T-helper 1 cell treated with Interleukin-12 subunit alpha and Interleukin-12 subunit beta and Interleukin-4 antibody, amounts not matched to agents 30 μg/mL and 1 μg/mL, for 36 hours (primary cell): Measurements from ENCODE around the gene ADD1.
"Not testable (repeated sequence)": the region's sequence is repeated elsewhere in the genome, so short reads cannot be mapped to it uniquely, and the experiment has no call there.

ENCODE experiments used
- H3K27ac Mint-ChIP-seq: one replicate; pipeline ENCODE4 v1.8.0; 2021; ENCODE audit warnings: mild to moderate bottlenecking, mixed read lengths
- H3K27me3 Mint-ChIP-seq: one replicate; pipeline ENCODE4 v1.8.0; 2021; ENCODE audit warnings: low read depth, mixed read lengths
- H3K36me3 Mint-ChIP-seq: one replicate; pipeline ENCODE4 v1.8.0; 2021; ENCODE audit warnings: low read depth, mixed read lengths
- H3K4me1 Mint-ChIP-seq: one replicate; pipeline ENCODE4 v1.8.0; 2021; ENCODE audit warnings: low read depth, mixed read lengths
- H3K4me3 Mint-ChIP-seq: one replicate; pipeline ENCODE4 v1.8.0; 2021; ENCODE audit warnings: mild to moderate bottlenecking, moderate library complexity, mixed read lengths
- H3K9me3 Mint-ChIP-seq: one replicate; pipeline ENCODE4 v1.8.0; 2021; ENCODE audit warnings: mixed read lengths

ADD1 gene

GRCh38 chr4:2942532-2943363 lies 99.1 kb downstream of the ADD1 start:
- peak overlapping the region; percentile 13 for H3K27ac Mint-ChIP-seq
- H3K4me3 Mint-ChIP-seq = no peak overlapping the region
- H3K27me3 Mint-ChIP-seq = no peaks in the 10 kb centered on the region
- H3K36me3 Mint-ChIP-seq = peaks cover 55% of the 10 kb centered on the region
- H3K9me3 Mint-ChIP-seq = no peaks in the 10 kb centered on the region
- H3K4me1 Mint-ChIP-seq = peaks cover 7% of the 10 kb centered on the region

- peaks cover 57% of the 10 kb centered on the region for H3K36me3 Mint-ChIP-seq
These were observed 99.9 kb downstream of the ADD1 start for GRCh38 chr4:2943364-2944090.

GRCh38 chr4:2944091-2944482 lies 100.4 kb downstream of the ADD1 start:
- Mint-ChIP-seq H3K27me3 (no peaks in the 10 kb centered on the region), H3K36me3 (peaks cover 55% of the 10 kb centered on the region), H3K9me3 (no peaks in the 10 kb centered on the region), H3K4me1 (peaks cover 4% of the 10 kb centered on the region), H3K27ac (peak overlapping the region; percentile 11), H3K4me3 (no peak overlapping the region)

More at GRCh38 chr4:2943364-2944090, 99.9 kb downstream of the ADD1 start:
- peak overlapping the region; percentile 67 for H3K27ac Mint-ChIP-seq
- peaks cover 7% of the 10 kb centered on the region for H3K4me1 Mint-ChIP-seq
- H3K9me3 Mint-ChIP-seq = no peaks in the 10 kb centered on the region
- no peak overlapping the region for H3K4me3 Mint-ChIP-seq
- H3K27me3 Mint-ChIP-seq = no peaks in the 10 kb centered on the region

GRCh38 chr4:2944586-2945526 lies 101.2 kb downstream of the ADD1 start:
- Mint-ChIP-seq H3K27ac (no peak overlapping the region), H3K27me3 (no peaks in the 10 kb centered on the region), H3K4me3 (no peak overlapping the region), H3K9me3 (no peaks in the 10 kb centered on the region), H3K36me3 (peaks cover 54% of the 10 kb centered on the region), H3K4me1 (peaks cover 4% of the 10 kb centered on the region)

GRCh38 chr4:2945619-2946604 lies 102.3 kb downstream of the ADD1 start:
- not testable (repeated sequence) for H3K27ac Mint-ChIP-seq, H3K4me3 Mint-ChIP-seq, H3K4me1 Mint-ChIP-seq, H3K9me3 Mint-ChIP-seq, H3K27me3 Mint-ChIP-seq
- peaks cover 54% of the 10 kb centered on the region for H3K36me3 Mint-ChIP-seq

GRCh38 chr4:2946812-2947600 lies 103.4 kb downstream of the ADD1 start:
- Mint-ChIP-seq H3K36me3 (peaks cover 59% of the 10 kb centered on the region), H3K4me3 (no peak overlapping the region), H3K27me3 (no peaks in the 10 kb centered on the region), H3K27ac (no peak overlapping the region), H3K4me1 (peaks cover 4% of the 10 kb centered on the region), H3K9me3 (no peaks in the 10 kb centered on the region)

- H3K27ac Mint-ChIP-seq = no peak overlapping the region
- H3K9me3 Mint-ChIP-seq = no peaks in the 10 kb centered on the region
- peaks cover 54% of the 10 kb centered on the region for H3K36me3 Mint-ChIP-seq
- no peak overlapping the region for H3K4me3 Mint-ChIP-seq
- H3K4me1 Mint-ChIP-seq = peaks cover under 1% of the 10 kb centered on the region
- H3K27me3 Mint-ChIP-seq = no peaks in the 10 kb centered on the region
These were observed 104.3 kb downstream of the ADD1 start for GRCh38 chr4:2947926-2948325.

- H3K9me3 Mint-ChIP-seq = no peaks in the 10 kb centered on the region
- no peak overlapping the region for H3K4me3 Mint-ChIP-seq
- no peak overlapping the region for H3K27ac Mint-ChIP-seq
- no peaks in the 10 kb centered on the region for H3K27me3 Mint-ChIP-seq
- peaks cover 56% of the 10 kb centered on the region for H3K36me3 Mint-ChIP-seq
- peaks cover 13% of the 10 kb centered on the region for H3K4me1 Mint-ChIP-seq
These were observed 105.5 kb downstream of the ADD1 start for GRCh38 chr4:2948895-2949781.

GRCh38 chr4:2949782-2950125 lies 106.1 kb downstream of the ADD1 start:
- no peaks in the 10 kb centered on the region for H3K9me3 Mint-ChIP-seq
- H3K27ac Mint-ChIP-seq = no peak overlapping the region
- no peaks in the 10 kb centered on the region for H3K27me3 Mint-ChIP-seq
- H3K4me3 Mint-ChIP-seq = no peak overlapping the region
- H3K4me1 Mint-ChIP-seq = peaks cover 19% of the 10 kb centered on the region
- H3K36me3 Mint-ChIP-seq = peaks cover 59% of the 10 kb centered on the region

- H3K4me1 Mint-ChIP-seq = peaks cover 19% of the 10 kb centered on the region
- no peaks in the 10 kb centered on the region for H3K27me3 Mint-ChIP-seq
- H3K36me3 Mint-ChIP-seq = peaks cover 59% of the 10 kb centered on the region
- no peak overlapping the region for H3K27ac Mint-ChIP-seq
- no peaks in the 10 kb centered on the region for H3K9me3 Mint-ChIP-seq
- no peak overlapping the region for H3K4me3 Mint-ChIP-seq
These were observed 106.8 kb downstream of the ADD1 start for GRCh38 chr4:2950221-2950989.

- H3K9me3 Mint-ChIP-seq = no peaks in the 10 kb centered on the region
- H3K27ac Mint-ChIP-seq = peak overlapping the region; percentile 50
- peak overlapping the region; percentile 48 for H3K4me3 Mint-ChIP-seq
- H3K27me3 Mint-ChIP-seq = no peaks in the 10 kb centered on the region
- H3K36me3 Mint-ChIP-seq = peaks cover 59% of the 10 kb centered on the region
- H3K4me1 Mint-ChIP-seq = peaks cover 42% of the 10 kb centered on the region
These were observed 109.9 kb downstream of the ADD1 start for GRCh38 chr4:2953496-2953895.
